Measurements from ENCODE around the gene SLC45A3. TPM values are rescaled to one million over a fixed set of nuclear protein-coding genes. Genes with fewer than 3 reads are reported as not detected.

Gene SLC45A3
- total RNA-seq, 1 donor from 2014 or later = 0.25 TPM

DNA sequence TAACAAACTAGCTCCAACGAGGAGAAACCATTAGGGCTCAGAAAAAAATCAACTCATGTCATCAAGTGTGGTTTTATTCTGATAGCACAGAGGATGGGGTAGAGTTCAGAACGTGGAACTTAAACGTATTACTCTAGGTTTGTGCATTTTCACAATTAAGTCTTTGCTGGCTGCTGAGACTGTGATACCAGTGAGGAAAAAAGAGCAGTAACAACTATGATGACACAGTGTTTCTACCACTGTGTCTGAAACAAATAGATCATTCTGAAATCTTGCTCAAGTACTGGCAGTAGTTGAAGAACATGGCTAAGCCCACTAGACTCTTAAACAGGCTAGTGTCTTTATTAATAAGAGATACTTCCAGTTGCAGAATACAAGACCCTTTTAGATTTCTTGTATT, 38.7 kb upstream of the SLC45A3 start:
- no peak for DNase-seq (ENCODE audit: extremely low spot score in 2 of 2)
- H3K9me3 ChIP-seq = no peaks in the 10 kb centered on the region
- intact Hi-C loops (cut with DNase I) = no loop called here

DNA sequence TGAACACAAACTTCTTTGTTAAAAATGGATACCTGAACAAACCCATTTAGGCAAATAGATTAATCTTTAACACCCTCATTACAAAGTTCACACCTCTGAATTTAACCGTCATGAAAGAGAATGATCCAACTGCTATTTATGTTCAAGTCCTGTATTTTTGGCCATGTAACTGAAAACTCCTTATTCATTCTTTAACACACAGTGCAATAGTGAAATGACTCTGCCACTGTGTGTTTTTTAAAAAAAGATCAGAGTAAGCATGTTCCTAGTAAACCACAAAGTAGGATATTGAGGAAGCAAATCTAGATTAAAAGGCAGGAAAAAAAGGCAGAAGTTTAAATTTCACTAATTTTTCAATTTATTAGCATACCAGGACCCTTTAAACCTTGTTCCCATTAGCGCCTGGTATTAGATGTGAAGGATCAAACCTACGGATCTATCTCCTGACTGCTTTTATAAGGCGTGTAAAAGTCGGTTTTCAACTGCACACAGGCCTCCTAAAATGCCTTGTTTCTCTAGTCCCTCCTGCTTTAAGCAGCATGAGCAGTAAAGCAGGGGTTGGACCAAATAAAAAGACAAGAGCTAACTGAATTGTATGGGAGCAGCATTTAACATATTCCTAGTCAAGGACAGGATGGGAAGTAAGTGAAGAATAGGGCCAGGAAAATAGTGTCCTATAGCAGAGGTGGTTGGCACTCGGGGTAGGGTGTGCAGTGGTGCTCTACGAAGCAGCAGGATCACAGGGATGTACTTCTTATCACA, 36.2 kb upstream of the SLC45A3 start:
- peaks cover 0 to 50% of the 10 kb centered on the region in 2 donors for H3K36me3 ChIP-seq
- no peak overlapping the region for H3K4me3 ChIP-seq
- no peak for DNase-seq (ENCODE audit: extremely low spot score in 2 of 2)
- H3K9me3 ChIP-seq = no peaks in the 10 kb centered on the region
- no peak overlapping the region for H3K27ac ChIP-seq
- H3K27me3 ChIP-seq = no peaks in the 10 kb centered on the region
- TF ChIP-seq, protein P1, sequence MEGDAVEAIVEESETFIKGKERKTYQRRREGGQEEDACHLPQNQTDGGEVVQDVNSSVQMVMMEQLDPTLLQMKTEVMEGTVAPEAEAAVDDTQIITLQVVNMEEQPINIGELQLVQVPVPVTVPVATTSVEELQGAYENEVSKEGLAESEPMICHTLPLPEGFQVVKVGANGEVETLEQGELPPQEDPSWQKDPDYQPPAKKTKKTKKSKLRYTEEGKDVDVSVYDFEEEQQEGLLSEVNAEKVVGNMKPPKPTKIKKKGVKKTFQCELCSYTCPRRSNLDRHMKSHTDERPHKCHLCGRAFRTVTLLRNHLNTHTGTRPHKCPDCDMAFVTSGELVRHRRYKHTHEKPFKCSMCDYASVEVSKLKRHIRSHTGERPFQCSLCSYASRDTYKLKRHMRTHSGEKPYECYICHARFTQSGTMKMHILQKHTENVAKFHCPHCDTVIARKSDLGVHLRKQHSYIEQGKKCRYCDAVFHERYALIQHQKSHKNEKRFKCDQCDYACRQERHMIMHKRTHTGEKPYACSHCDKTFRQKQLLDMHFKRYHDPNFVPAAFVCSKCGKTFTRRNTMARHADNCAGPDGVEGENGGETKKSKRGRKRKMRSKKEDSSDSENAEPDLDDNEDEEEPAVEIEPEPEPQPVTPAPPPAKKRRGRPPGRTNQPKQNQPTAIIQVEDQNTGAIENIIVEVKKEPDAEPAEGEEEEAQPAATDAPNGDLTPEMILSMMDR (IDR thresholded peaks at IDR 0.05) = no peak
- TF ChIP-seq POLR2A (IDR thresholded peaks at IDR 0.05) (no peak), POLR2AphosphoS5 (IDR thresholded peaks at IDR 0.05; ENCODE audit: insufficient read depth in 1 of 2, low read depth in 1 of 2) (no peak)
- intact Hi-C loops (cut with DNase I) = no loop called here
- H3K4me1 ChIP-seq = peaks cover 16% of the 10 kb centered on the region

More for the DNA sequence above, 38.7 kb upstream of the SLC45A3 start:
- Histone ChIP-seq H3K4me1 (peaks cover 3% of the 10 kb centered on the region), H3K27ac (no peak overlapping the region), H3K27me3 (no peaks in the 10 kb centered on the region), H3K36me3 (peaks cover 0 to 63% of the 10 kb centered on the region in 2 donors), H3K4me3 (no peak overlapping the region)
- TF ChIP-seq, protein P1 (IDR thresholded peaks at IDR 0.05) = no peak
- TF ChIP-seq POLR2AphosphoS5 (IDR thresholded peaks at IDR 0.05; ENCODE audit: insufficient read depth in 1 of 2, low read depth in 1 of 2) = no peak
- TF ChIP-seq POLR2A (IDR thresholded peaks at IDR 0.05) = no peak

GRCh38 chr1:205715628-205716027, 35.3 kb upstream of the SLC45A3 start:
- H3K36me3 ChIP-seq = peaks cover 0 to 40% of the 10 kb centered on the region in 2 donors

DNA sequence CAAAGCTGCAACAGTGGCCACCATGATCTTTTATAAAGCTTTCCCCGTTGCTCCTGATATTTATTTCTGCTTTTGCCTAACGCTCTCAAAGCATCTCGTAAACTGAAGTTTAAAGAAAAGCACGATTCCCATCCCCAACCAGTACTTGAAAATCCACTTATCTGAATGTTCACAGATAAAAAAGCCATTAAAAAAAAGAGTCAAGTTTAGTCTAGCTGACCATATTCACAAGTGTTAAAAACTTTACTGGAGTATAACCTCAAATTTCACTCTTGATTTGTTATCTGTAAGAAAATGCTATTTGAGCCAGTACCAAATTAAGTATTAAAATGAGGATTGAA, 34.6 kb upstream of the SLC45A3 start:
- Histone ChIP-seq H3K36me3 (peaks cover 0 to 33% of the 10 kb centered on the region in 2 donors), H3K4me1 (peaks cover 16% of the 10 kb centered on the region), H3K27me3 (no peaks in the 10 kb centered on the region), H3K4me3 (no peak overlapping the region), H3K9me3 (no peaks in the 10 kb centered on the region), H3K27ac (no peak overlapping the region)
- intact Hi-C loops (cut with DNase I) = loop anchor here (5.0 kb wide), 1 partner anchor 53 kb away; no protein-coding TSS in a partner anchor
- TF ChIP-seq POLR2AphosphoS5 (IDR thresholded peaks at IDR 0.05; ENCODE audit: insufficient read depth in 1 of 2, low read depth in 1 of 2) = no peak
- no peak for TF ChIP-seq POLR2A (IDR thresholded peaks at IDR 0.05)
- TF ChIP-seq, protein P1 (IDR thresholded peaks at IDR 0.05) = no peak
- no peak for DNase-seq (ENCODE audit: extremely low spot score in 2 of 2)

More at GRCh38 chr1:205715628-205716027, 35.3 kb upstream of the SLC45A3 start:
- H3K27ac ChIP-seq = no peak overlapping the region
- DNase-seq (ENCODE audit: extremely low spot score in 2 of 2) = no peak
- H3K4me3 ChIP-seq = no peak overlapping the region
- TF ChIP-seq POLR2AphosphoS5 (IDR thresholded peaks at IDR 0.05; ENCODE audit: insufficient read depth in 1 of 2, low read depth in 1 of 2) = no peak
- TF ChIP-seq, protein P1 (IDR thresholded peaks at IDR 0.05) = no peak
- TF ChIP-seq POLR2A (IDR thresholded peaks at IDR 0.05) = no peak
- H3K9me3 ChIP-seq = no peaks in the 10 kb centered on the region
- no peaks in the 10 kb centered on the region for H3K27me3 ChIP-seq
- H3K4me1 ChIP-seq = peaks cover 16% of the 10 kb centered on the region
- intact Hi-C loops (cut with DNase I) = no loop called here
